HepG2 (cell line): ENCODE results near the gene CBX2. TPM values are rescaled to one million over a fixed set of nuclear protein-coding genes. Genes with fewer than 3 reads are reported as not detected.

Experiments used
- CEBPB ChIP-seq: IDR thresholded peaks from 2 replicates; pipeline ENCODE4 v1.6.1; 2011; ENCODE audit warnings: low read depth, low read length, improper control_type of control experiment, borderline replicate concordance
- EZH2 ChIP-seq: conservative IDR thresholded peaks from 2 replicates; pipeline ENCODE4 v1.6.1; 2012; ENCODE audit warnings: mild to moderate bottlenecking, low read depth, low read length, moderate library complexity
- IKZF4 ChIP-seq: sonication (generic); formaldehyde crosslinking; IDR thresholded peaks from 2 replicates; pipeline ENCODE4 v1.5.1; 2020; ENCODE audit warnings: borderline replicate concordance, mild to moderate bottlenecking, low read depth, missing genetic modification reagents; ENCODE audit errors: not compliant biosample characterization
- MAF1 ChIP-seq: sonication (generic); formaldehyde crosslinking; IDR thresholded peaks from 2 replicates; pipeline ENCODE4 v1.5.0; 2020; ENCODE audit warnings: missing genetic modification reagents, borderline replicate concordance
- MAFG ChIP-seq: sonication (generic); formaldehyde crosslinking; IDR thresholded peaks from 2 replicates; pipeline ENCODE4 v1.5.1; 2020; ENCODE audit warnings: mild to moderate bottlenecking, missing genetic modification reagents
- MXI1 ChIP-seq: IDR thresholded peaks from 3 replicates; pipeline ENCODE4 v1.6.1; 2012; ENCODE audit warnings: low read depth, low read length, inconsistent platforms, borderline replicate concordance
- PCBP2 ChIP-seq: fragments of 200-400 bp; formaldehyde crosslinking; optimal IDR thresholded peaks from 2 replicates; pipeline ENCODE3; 2018; ENCODE audit warnings: low read length, low read depth; ENCODE audit not compliant: poor library complexity, severe bottlenecking
- ZNF121 ChIP-seq: sonication (generic); formaldehyde crosslinking; IDR thresholded peaks from 2 replicates; pipeline ENCODE4 v1.5.0; 2020; ENCODE audit warnings: mild to moderate bottlenecking, missing genetic modification reagents
- ZNF225 ChIP-seq: sonication (generic); formaldehyde crosslinking; IDR thresholded peaks from 2 replicates; pipeline ENCODE4 v1.4.0; 2020; ENCODE audit warnings: mild to moderate bottlenecking, missing genetic modification reagents
- ZNF350 ChIP-seq: sonication (generic); formaldehyde crosslinking; IDR thresholded peaks from 2 replicates; pipeline ENCODE4 v1.4.0; 2020; ENCODE audit warnings: mild to moderate bottlenecking, low read depth, missing genetic modification reagents, borderline replicate concordance
- ZNF354B ChIP-seq: sonication (generic); formaldehyde crosslinking; IDR thresholded peaks from 2 replicates; pipeline ENCODE4 v1.8.0; 2022; ENCODE audit warnings: mild to moderate bottlenecking, missing genetic modification reagents
- ZNF468 ChIP-seq: sonication (generic); formaldehyde crosslinking; IDR thresholded peaks from 2 replicates; pipeline ENCODE4 v1.8.0; 2022; ENCODE audit warnings: mild to moderate bottlenecking, moderate library complexity, missing genetic modification reagents
- ZNF549 ChIP-seq: sonication (generic); formaldehyde crosslinking; IDR thresholded peaks from 2 replicates; pipeline ENCODE4 v1.5.0; 2020; ENCODE audit warnings: missing genetic modification reagents
- ZNF564 ChIP-seq: sonication (generic); formaldehyde crosslinking; IDR thresholded peaks from 2 replicates; pipeline ENCODE4 v1.8.1; 2023; ENCODE audit warnings: mild to moderate bottlenecking, missing genetic modification reagents
- polyA plus RNA-seq, 8 experiments: library from polyadenylated mRNA; depleted of rRNA in 3 of 8; stranded (reverse) in 7 of 8; unstranded in 1 of 8; fragments of >200 nt; fragmentation: Illumina TruSeq in 4 of 8; extraction: Trizol in 4 of 8; gene quantifications; 2 replicates each; pipeline versions ENCODE4 v1.2.1 to v1.2.3, GENCODE V29; 2011 to 2016; ENCODE audit warnings: low read depth in 4 of 8, missing spikeins in 1 of 8, mixed read lengths in 1 of 8; ENCODE audit not compliant: insufficient read depth in 1 of 8
- total RNA-seq, 5 experiments: library from RNA; depleted of rRNA; stranded (reverse); fragments of >200 nt; fragmentation: Illumina TruSeq; extraction: Trizol; gene quantifications; 2 replicates each; pipeline ENCODE4 v1.2.3, GENCODE V29; 2016; ENCODE audit warnings: low read depth in 1 of 5
- TF ChIP-seq, protein P1 (sequence below): sonication (generic); formaldehyde crosslinking; IDR thresholded peaks from 2 replicates; pipeline ENCODE4 v1.4.0; 2020; ENCODE audit warnings: missing genetic modification reagents
- TF ChIP-seq, protein P2 (sequence below): sonication (generic); formaldehyde crosslinking; IDR thresholded peaks from 2 replicates; pipeline ENCODE4 v1.8.0; 2022; ENCODE audit warnings: mild to moderate bottlenecking, missing genetic modification reagents
- TF ChIP-seq, protein P3 (sequence below): sonication (generic); formaldehyde crosslinking; IDR thresholded peaks from 2 replicates; pipeline ENCODE4 v1.5.0; 2020; ENCODE audit warnings: mild to moderate bottlenecking, missing genetic modification reagents
- TF ChIP-seq, protein P4 (sequence below): sonication (generic); formaldehyde crosslinking; IDR thresholded peaks from 2 replicates; pipeline ENCODE4 v1.5.0; 2020; ENCODE audit warnings: missing genetic modification reagents, mild to moderate bottlenecking, borderline replicate concordance
- TF ChIP-seq, protein P5 (sequence below): sonication (generic); formaldehyde crosslinking; IDR thresholded peaks from 2 replicates; pipeline ENCODE4 v1.4.0; 2020; ENCODE audit warnings: missing genetic modification reagents

The CBX2 gene
- total and polyA plus RNA-seq, 2 of the 13 experiments (the other 11 are each of a cell fraction or from before 2014, with no cell fraction given) = 14.5 to 31.1 TPM

DNA sequence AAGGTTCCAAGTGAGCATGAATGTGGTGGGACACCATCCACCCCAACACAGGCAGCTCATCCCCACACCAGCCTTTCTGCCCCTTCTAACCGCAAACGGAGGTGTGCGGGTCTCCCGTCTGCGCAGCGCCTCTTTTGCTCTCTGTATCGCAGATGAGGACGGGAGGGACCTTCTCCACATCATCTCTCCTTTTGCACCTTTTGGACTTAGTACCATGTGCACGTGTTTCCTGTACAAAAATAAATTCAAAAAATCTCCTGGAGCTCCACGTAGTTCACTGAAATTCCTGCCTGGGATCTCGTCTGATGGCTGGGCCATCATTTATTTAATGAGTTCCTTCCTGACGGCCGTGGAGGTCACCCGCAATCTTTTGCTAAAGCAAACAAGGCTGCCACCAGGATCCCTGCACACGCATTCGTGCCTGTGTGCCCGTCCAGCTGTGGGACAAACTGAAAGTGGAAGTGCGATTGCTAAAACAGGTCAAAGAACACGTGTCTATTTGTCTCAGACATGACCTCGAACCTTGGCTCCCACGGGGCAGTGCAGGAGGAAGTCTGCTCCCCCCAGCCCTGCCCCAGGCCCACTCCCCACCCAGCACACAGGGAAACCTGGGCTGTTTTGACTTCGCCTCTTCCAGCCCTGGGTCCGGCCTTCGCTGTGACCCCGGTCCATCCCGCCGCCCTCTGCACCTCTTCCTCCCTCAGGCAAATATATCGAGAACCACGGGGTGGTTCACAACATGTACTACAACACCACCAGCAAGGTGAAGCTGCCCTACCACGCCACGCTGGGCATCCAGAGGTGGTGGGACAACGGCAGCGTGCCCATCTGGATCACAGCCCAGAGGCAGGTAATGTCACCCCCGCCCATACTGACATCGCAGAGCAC is 44.9 kb upstream of the CBX2 start (continued):
- TF ChIP-seq, protein P1, sequence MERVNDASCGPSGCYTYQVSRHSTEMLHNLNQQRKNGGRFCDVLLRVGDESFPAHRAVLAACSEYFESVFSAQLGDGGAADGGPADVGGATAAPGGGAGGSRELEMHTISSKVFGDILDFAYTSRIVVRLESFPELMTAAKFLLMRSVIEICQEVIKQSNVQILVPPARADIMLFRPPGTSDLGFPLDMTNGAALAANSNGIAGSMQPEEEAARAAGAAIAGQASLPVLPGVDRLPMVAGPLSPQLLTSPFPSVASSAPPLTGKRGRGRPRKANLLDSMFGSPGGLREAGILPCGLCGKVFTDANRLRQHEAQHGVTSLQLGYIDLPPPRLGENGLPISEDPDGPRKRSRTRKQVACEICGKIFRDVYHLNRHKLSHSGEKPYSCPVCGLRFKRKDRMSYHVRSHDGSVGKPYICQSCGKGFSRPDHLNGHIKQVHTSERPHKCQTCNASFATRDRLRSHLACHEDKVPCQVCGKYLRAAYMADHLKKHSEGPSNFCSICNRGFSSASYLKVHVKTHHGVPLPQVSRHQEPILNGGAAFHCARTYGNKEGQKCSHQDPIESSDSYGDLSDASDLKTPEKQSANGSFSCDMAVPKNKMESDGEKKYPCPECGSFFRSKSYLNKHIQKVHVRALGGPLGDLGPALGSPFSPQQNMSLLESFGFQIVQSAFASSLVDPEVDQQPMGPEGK = peak; percentile 88
- no peak for TF ChIP-seq ZNF121 (CRISPR knock-in tag)
- TF ChIP-seq, protein P2, sequence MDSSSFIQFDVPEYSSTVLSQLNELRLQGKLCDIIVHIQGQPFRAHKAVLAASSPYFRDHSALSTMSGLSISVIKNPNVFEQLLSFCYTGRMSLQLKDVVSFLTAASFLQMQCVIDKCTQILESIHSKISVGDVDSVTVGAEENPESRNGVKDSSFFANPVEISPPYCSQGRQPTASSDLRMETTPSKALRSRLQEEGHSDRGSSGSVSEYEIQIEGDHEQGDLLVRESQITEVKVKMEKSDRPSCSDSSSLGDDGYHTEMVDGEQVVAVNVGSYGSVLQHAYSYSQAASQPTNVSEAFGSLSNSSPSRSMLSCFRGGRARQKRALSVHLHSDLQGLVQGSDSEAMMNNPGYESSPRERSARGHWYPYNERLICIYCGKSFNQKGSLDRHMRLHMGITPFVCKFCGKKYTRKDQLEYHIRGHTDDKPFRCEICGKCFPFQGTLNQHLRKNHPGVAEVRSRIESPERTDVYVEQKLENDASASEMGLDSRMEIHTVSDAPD = no peak
- TF ChIP-seq ZNF549 = no peak
- no peak for TF ChIP-seq ZNF468 (CRISPR knock-in tag)
- TF ChIP-seq MAF1 (CRISPR knock-in tag) = no peak
- peak; percentile 68; the same call in 2 of the 3 replicates for TF ChIP-seq MXI1
- TF ChIP-seq ZNF350 (CRISPR knock-in tag) = peak; percentile 29
- TF ChIP-seq EZH2 = no peak
- TF ChIP-seq ZNF564 (CRISPR knock-in tag) = no peak
- no peak for TF ChIP-seq IKZF4 (CRISPR knock-in tag)
- TF ChIP-seq PCBP2 = no peak
- peak; percentile 23; the same call in 1 of the 2 replicates for TF ChIP-seq CEBPB
- TF ChIP-seq, protein P3, sequence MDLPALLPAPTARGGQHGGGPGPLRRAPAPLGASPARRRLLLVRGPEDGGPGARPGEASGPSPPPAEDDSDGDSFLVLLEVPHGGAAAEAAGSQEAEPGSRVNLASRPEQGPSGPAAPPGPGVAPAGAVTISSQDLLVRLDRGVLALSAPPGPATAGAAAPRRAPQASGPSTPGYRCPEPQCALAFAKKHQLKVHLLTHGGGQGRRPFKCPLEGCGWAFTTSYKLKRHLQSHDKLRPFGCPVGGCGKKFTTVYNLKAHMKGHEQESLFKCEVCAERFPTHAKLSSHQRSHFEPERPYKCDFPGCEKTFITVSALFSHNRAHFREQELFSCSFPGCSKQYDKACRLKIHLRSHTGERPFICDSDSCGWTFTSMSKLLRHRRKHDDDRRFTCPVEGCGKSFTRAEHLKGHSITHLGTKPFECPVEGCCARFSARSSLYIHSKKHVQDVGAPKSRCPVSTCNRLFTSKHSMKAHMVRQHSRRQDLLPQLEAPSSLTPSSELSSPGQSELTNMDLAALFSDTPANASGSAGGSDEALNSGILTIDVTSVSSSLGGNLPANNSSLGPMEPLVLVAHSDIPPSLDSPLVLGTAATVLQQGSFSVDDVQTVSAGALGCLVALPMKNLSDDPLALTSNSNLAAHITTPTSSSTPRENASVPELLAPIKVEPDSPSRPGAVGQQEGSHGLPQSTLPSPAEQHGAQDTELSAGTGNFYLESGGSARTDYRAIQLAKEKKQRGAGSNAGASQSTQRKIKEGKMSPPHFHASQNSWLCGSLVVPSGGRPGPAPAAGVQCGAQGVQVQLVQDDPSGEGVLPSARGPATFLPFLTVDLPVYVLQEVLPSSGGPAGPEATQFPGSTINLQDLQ (CRISPR knock-in tag) = no peak
- TF ChIP-seq ZNF354B (CRISPR knock-in tag) = no peak
- TF ChIP-seq, protein P4, sequence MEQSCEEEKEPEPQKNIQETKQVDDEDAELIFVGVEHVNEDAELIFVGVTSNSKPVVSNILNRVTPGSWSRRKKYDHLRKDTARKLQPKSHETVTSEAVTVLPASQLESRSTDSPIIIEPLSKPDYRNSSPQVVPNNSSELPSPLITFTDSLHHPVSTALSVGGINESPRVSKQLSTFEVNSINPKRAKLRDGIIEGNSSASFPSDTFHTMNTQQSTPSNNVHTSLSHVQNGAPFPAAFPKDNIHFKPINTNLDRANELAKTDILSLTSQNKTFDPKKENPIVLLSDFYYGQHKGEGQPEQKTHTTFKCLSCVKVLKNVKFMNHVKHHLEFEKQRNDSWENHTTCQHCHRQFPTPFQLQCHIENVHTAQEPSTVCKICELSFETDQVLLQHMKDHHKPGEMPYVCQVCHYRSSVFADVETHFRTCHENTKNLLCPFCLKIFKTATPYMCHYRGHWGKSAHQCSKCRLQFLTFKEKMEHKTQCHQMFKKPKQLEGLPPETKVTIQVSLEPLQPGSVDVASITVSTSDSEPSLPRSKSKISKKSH (CRISPR knock-in tag) = peak; percentile 93
- TF ChIP-seq, protein P5, sequence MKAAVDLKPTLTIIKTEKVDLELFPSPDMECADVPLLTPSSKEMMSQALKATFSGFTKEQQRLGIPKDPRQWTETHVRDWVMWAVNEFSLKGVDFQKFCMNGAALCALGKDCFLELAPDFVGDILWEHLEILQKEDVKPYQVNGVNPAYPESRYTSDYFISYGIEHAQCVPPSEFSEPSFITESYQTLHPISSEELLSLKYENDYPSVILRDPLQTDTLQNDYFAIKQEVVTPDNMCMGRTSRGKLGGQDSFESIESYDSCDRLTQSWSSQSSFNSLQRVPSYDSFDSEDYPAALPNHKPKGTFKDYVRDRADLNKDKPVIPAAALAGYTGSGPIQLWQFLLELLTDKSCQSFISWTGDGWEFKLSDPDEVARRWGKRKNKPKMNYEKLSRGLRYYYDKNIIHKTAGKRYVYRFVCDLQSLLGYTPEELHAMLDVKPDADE (CRISPR knock-in tag) = no peak
- peak; percentile 18; the same call in 1 of the 2 replicates for TF ChIP-seq ZNF225
- no peak for TF ChIP-seq MAFG (CRISPR knock-in tag)
